ENCODE results near the gene SYCE3.

The SYCE3 gene

DNA sequence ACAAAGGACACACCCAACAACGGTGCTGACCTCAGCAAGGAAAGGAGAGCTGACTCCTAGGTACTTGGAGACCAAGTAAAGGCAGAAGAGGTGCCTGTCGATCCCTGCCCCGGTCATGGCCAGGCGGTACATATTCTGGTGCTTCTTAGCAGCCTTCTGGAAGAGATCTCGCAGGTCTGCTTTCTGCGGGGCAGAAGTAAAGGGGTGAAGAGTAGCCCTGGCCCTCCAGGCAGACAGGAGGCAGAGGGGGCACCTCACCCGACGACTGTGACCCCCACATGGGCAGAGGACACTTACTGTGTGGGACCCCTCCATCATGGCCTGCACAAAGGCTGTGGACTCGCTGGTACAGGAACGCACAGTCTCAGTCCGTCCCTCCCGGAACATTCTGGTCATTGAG, 8.1 kb upstream of the SYCE3 start:
- no peak for DNase-seq (ENCODE audit: low read depth in 2 of 2)
- H3K4me3 ChIP-seq (replicated peaks in 1 of 2; ENCODE audit: low read depth in 2 of 2, low read length in 2 of 2) = no peak overlapping the region
- no peak for TF ChIP-seq CTCF (IDR thresholded peaks at IDR 0.05; ENCODE audit: low read depth, low read length)

DNA sequence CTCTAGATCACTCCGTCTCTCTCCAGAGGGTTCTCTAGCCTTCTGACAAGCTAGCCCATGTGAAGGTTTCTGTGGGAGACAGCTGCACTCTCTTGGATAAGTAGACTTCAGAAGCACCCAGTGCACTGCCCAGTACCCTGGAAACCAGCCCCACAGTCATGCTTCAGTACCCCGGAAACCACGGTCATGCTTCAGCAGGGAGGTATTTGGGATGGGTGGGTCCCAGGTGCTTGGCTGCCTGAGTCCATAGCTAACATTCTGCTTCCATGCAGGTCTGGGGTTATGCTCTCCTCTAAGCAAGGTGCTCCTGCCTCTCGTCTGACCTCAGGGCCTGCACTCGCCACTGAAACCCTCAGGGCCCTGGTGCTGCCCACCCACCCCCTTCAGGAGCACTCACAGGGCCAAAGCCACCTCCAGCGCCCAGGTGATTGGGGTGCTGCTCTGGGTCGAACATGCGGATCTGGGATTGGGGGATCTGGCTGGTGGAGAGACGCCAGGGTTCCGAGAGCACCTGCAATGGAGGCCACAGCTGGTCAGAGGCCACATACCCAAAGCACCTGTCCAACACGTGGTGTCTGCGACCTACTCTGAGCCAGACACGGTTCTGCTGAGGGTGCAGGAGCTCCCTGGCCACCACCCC, 7.3 kb upstream of the SYCE3 start:
- H3K4me3 ChIP-seq (replicated peaks in 1 of 2; ENCODE audit: low read depth in 2 of 2, low read length in 2 of 2) = no peak overlapping the region
- TF ChIP-seq CTCF (IDR thresholded peaks at IDR 0.05; ENCODE audit: low read depth, low read length) = no peak
- no peak for DNase-seq (ENCODE audit: low read depth in 2 of 2)

DNA sequence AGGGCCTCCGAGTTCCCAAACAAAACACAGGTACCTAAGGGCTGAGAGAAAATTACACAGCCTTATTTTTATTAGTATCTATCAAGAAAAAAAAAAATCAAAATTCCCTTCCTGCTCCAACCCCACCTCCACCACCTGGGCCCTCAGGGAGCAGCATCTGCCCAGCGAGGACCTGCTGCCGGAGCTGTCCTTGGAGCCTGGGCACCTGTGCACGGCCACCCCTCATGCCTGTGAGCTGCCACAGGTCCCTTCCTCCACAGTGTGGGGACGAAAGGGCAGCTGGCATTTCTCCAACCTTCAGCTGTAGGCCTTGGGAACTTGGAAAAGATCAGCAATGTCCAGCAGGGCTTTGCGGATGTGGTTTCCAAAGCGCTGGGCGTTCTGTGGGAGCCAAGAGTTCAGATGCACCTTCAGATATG, 6.3 kb upstream of the SYCE3 start:
- H3K4me3 ChIP-seq (replicated peaks in 1 of 2; ENCODE audit: low read depth in 2 of 2, low read length in 2 of 2) = no peak overlapping the region
- DNase-seq (ENCODE audit: low read depth in 2 of 2) = no peak
- no peak for TF ChIP-seq CTCF (IDR thresholded peaks at IDR 0.05; ENCODE audit: low read depth, low read length)

DNA sequence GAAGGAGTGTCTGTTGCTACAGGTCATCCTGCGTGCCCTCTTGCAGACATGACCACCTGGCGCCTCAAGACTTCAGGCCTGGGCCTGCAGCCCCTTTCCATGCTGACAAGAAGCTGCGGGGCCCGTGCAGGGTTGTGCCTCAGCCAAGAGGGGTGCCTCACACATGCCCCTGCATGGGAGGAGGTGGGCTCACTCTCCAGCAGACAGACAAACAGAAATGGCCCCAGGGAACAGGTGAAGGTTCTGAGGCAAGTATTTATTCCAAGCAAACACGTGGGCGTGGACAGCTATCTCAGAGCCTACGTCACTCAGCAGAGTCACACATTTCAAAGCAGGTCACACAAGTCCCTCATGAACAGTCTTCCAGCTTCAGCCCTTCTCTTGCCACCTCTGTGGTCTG, 5.9 kb upstream of the SYCE3 start:
- H3K4me3 ChIP-seq (replicated peaks in 1 of 2; ENCODE audit: low read depth in 2 of 2, low read length in 2 of 2) = no peak overlapping the region
- no peak for TF ChIP-seq CTCF (IDR thresholded peaks at IDR 0.05; ENCODE audit: low read depth, low read length)
- DNase-seq (ENCODE audit: low read depth in 2 of 2) = no peak

- H3K4me3 ChIP-seq (replicated peaks in 1 of 2; ENCODE audit: low read depth in 2 of 2, low read length in 2 of 2) = no peak overlapping the region
- DNase-seq (ENCODE audit: low read depth in 2 of 2) = no peak
- no peak for TF ChIP-seq CTCF (IDR thresholded peaks at IDR 0.05; ENCODE audit: low read depth, low read length)
These were observed 5.1 kb upstream of the SYCE3 start for GRCh38 chr22:50567721-50568252.

- no peak overlapping the region for H3K4me3 ChIP-seq (replicated peaks in 1 of 2; ENCODE audit: low read depth in 2 of 2, low read length in 2 of 2)
- no peak for DNase-seq (ENCODE audit: low read depth in 2 of 2)
- TF ChIP-seq CTCF (IDR thresholded peaks at IDR 0.05; ENCODE audit: low read depth, low read length) = no peak
These were observed 1.6 kb upstream of the SYCE3 start for GRCh38 chr22:50564289-50564688.

Measured in cardiac fibroblast (primary cell).